IPS-18c (cell line): ENCODE measurements around the gene GUCY2F.

Experiments used
- H3K4me3 ChIP-seq: 2 replicates; pipeline ENCODE4 v1.7.0; 2013; ENCODE audit warnings: low read depth, mild to moderate bottlenecking, low read length, moderate library complexity; ENCODE audit not compliant: insufficient read depth
- H3K9me3 ChIP-seq: one replicate; pipeline ENCODE4 v1.6.1; 2013; ENCODE audit warnings: mild to moderate bottlenecking, low read length, moderate library complexity; ENCODE audit not compliant: control insufficient read depth, insufficient read depth

The GUCY2F gene

DNA sequence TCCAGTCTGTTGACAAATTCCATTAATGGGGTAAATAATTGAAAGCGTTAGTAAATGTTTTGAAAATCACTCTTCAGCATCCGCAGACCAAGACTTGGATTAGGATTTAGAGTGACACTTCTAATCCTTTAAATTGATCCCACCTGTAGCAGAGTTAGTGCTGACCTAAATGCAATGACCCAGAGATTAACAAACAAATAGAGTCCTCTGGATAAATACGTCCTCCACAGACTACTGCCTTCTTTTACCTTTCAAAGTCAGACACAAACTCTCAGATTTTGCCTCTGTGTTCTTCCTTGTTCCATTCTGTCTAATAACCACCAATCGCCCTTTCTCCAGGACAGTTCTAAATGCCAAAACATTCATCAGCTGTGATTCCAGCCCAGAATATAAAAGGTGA, at the start of gene GUCY2F:
TSS of gene GUCY2F (minus strand) at position 101 of the 400 bp plus-strand sequence. CDS start 6,150 bp downstream, outside the sequence.
- H3K9me3 ChIP-seq: no peaks in the 10 kb centered on the region
- no peak within 1 kb of the TSS for H3K4me3 ChIP-seq

GRCh38 chrX:109519001-109519400, 37.1 kb upstream of the GUCY2F start:
- H3K9me3 ChIP-seq: no peaks in the 10 kb centered on the region
- no peak overlapping the region for H3K4me3 ChIP-seq

GRCh38 chrX:109511113-109511512, 29.2 kb upstream of the GUCY2F start:
- Histone ChIP-seq H3K4me3 (no peak overlapping the region), H3K9me3 (no peaks in the 10 kb centered on the region)

- Histone ChIP-seq H3K4me3 (no peak overlapping the region), H3K9me3 (no peaks in the 10 kb centered on the region)
Observed at GRCh38 chrX:109508915-109509314, 27.0 kb upstream of the GUCY2F start.

DNA sequence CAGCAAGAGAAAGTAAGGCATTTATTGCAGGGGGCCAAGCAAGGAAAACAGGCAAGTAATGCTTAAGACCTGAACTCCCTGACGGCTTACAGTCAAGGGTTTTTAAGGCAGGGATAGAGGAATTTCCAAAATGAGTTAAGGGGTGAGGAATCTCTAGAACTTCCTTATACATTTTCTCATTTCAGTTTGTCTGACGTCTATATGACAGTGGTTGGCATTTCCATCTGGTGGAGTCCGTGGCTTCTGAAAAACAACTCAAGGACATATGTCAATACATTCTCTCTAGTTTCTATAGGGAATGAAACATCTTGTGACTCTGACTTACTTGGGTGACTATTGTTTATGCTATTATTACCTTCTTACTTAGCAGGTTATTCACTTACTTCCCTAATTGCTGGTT, 19.3 kb upstream of the GUCY2F start:
- Histone ChIP-seq H3K4me3 (no peak overlapping the region), H3K9me3 (no peaks in the 10 kb centered on the region)

- H3K9me3 ChIP-seq: no peaks in the 10 kb centered on the region
- H3K4me3 ChIP-seq: no peak overlapping the region
Observed at GRCh38 chrX:109498434-109498833, 16.5 kb upstream of the GUCY2F start.

DNA sequence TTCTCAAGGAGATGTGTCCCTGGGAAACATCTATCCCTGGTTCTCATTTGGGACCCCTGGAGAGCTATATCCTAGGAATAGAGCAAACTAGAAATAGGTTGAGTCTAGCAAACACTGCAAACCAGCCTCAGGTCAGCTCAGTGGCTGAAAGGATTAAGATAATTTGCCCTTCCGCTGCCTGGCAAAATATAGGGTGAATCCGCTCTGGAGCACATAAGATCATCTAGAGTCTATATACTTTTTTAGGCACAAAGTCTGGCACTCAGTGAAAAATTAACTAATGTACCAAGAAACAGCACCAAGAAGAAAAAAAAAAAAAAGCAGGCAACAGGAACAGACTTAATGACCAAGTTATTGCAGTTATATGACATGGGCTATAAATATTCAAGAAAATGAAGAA, 7.3 kb upstream of the GUCY2F start:
- H3K4me3 ChIP-seq: no peak overlapping the region
- no peaks in the 10 kb centered on the region for H3K9me3 ChIP-seq

- Histone ChIP-seq H3K9me3 (no peaks in the 10 kb centered on the region), H3K4me3 (no peak overlapping the region)
Observed at GRCh38 chrX:109487640-109488039, 5.8 kb upstream of the GUCY2F start.

GRCh38 chrX:109485470-109486340, 3.8 kb upstream of the GUCY2F start:
- Histone ChIP-seq H3K4me3 (no peak overlapping the region), H3K9me3 (no peaks in the 10 kb centered on the region)

DNA sequence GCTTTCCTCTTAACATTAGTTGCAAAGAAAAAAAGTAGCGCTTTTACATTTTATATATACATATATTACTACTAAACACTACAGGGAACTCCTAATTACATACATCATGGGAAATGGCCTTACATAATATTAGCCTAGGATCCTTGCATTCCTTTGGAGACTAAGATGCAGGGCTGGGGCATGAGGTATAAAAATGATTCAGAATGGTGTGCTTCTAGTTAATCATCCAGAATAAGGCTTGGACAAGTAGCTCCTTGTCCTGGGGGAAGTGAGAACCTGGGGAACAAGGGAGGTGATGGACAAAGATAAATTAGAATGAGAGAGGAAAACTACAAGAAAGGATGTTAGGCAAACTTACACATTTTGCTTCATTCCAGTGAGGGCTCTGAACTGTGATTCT, 3.0 kb upstream of the GUCY2F start:
- Histone ChIP-seq H3K4me3 (no peak overlapping the region), H3K9me3 (no peaks in the 10 kb centered on the region)

DNA sequence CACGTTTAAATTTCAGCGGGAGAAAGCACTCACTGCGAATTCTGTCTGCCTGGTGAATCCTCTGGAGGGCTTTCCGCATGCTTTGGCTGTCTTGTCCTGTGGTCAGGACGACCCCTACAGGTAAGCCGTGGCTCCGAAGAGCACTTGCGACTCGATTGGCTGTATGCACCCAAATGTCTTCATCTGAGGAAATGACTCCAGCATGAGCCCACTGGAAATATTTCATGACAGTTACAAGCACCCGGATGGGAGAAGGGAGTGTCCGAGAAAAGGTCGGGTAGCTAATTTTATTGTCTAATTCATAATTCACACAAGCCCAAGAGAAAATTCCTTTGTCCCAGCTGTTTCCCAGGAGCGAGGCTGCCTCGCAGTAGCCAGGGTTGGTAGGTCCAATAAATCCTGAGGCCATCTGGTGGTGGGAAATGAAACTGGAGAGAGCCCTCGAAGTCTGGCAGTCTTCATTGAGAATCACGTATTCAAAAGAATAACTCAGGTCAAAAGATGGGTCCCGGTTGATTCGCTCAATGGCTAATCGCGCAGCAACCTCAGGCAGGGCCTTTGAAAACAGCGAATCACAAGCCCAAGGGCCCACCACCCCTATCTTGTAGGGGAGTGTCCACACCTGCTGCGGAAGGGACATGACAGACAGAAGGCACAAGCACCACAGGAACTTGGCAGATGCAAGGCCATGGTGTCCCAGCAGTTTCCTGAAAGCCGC, 6.6 kb downstream of the GUCY2F start:
- no peak overlapping the region for H3K4me3 ChIP-seq
- no peaks in the 10 kb centered on the region for H3K9me3 ChIP-seq

GRCh38 chrX:109472939-109473735, 8.7 kb downstream of the GUCY2F start:
- no peaks in the 10 kb centered on the region for H3K9me3 ChIP-seq
- no peak overlapping the region; the same call in 1 of the 2 replicates for H3K4me3 ChIP-seq

GRCh38 chrX:109464231-109464630, 17.7 kb downstream of the GUCY2F start:
- Histone ChIP-seq H3K9me3 (no peaks in the 10 kb centered on the region), H3K4me3 (no peak overlapping the region)

DNA sequence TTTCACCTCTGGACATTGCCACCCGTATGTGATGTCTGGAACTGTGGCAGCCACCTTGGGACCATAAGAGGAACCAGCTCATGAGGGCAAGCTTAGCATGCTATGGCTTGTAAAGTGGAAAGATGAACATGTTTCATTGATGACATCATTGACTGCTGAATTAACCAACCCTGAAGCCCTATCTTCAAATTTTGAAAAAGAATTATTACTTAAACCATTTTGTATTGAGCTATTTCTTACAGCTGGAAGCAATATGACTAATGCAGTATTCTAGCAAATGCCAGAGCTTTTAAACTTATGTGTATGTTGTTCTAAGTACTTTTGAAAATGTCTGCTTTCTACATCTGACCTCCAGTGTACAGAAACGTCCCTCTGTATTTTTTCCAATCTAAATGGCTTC, 18.1 kb downstream of the GUCY2F start:
- no peaks in the 10 kb centered on the region for H3K9me3 ChIP-seq

DNA sequence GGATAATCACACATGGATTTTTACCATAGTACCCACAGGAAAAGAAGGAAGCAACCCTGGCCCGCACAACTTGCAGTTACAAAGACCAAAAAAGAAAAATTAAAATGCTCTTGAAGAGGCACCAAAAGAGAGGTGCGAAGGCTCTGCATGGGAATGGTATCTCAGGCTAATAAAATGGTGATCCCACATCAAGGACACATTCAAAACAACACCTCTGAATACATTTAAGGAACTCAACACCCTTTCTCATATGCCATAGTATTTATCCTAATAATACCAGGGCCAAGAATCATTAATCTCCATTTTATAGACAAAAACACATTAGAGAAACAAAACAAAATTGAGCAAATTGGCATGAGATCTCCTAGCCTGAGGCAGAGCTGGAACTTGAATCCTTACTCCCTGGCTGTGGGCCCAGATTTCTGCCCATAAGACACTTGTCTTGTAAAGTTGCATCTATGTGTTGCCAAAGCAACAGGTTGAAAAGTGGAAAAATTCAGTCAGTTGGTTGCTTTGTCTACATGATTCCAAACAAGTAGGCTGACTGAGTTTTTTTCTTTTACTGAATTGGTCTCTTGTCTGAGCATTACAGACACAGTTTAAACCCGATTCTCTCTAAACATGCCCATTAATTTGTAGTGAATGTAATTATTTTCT, 33.5 kb downstream of the GUCY2F start:
- H3K9me3 ChIP-seq: no peaks in the 10 kb centered on the region
- no peak overlapping the region for H3K4me3 ChIP-seq

More for the DNA sequence above, 18.1 kb downstream of the GUCY2F start:
- H3K4me3 ChIP-seq: no peak overlapping the region

DNA sequence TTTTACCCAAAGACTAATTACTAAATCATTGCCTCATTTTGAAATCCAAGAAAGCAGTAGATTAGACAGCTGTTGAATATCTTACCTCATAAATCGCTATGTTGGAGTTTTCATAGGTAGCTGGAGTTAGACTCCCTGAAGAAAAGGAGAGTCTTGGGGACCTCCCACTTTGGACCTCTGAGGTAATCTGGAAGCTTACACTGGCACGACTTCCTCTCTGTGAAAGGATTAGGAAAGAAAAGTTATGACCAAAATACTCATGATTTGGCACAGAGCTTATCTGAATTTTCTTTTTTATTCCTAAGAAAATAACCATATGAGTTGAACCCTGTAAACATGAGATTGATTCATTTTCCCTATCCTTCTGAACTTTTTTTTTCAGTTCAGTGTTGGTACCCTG, 40.6 kb downstream of the GUCY2F start:
- H3K9me3 ChIP-seq: no peaks in the 10 kb centered on the region
- H3K4me3 ChIP-seq: no peak overlapping the region

- Histone ChIP-seq H3K9me3 (no peaks in the 10 kb centered on the region), H3K4me3 (no peak overlapping the region)
Observed at GRCh38 chrX:109440475-109440874, 41.4 kb downstream of the GUCY2F start.
